ENCODE results near the gene UBL3. TPM values are rescaled to one million over a fixed set of nuclear protein-coding genes. Genes with fewer than 3 reads are reported as not detected.

The UBL3 gene
- total and polyA plus RNA-seq, 3 donors from 2014 or later = 35.0 to 42.4 (median 41.6) TPM

- Histone ChIP-seq H3K27me3 (no peaks in the 10 kb centered on the region), H3K36me3 (ENCODE audit: low read depth, missing control alignments) (no peaks in the 10 kb centered on the region), H3K4me3 (no peak overlapping the region), H3K27ac (no peak overlapping the region), H3K9me3 (no peaks in the 10 kb centered on the region), H3K4me1 (no peaks in the 10 kb centered on the region)
- DNase-seq = no peak
- intact Hi-C loops (cut with DNase I; ENCODE audit: low total_unique reads) = no loop called here
- TF ChIP-seq CTCF (IDR thresholded peaks at IDR 0.05) = no peak
- no peak for TF ChIP-seq POLR2A (IDR thresholded peaks at IDR 0.05)
- WGBS, 2 donors = 78 to 85% methylated on average over 9 of the region's 9 CpGs
Measured at GRCh38 chr13:29758531-29759114, 91.8 kb downstream of the UBL3 start.

GRCh38 chr13:29756506-29756905 is 93.9 kb downstream of the UBL3 start:
- H3K4me1 ChIP-seq = no peaks in the 10 kb centered on the region
- H3K4me3 ChIP-seq = no peak overlapping the region
- no peaks in the 10 kb centered on the region for H3K9me3 ChIP-seq
- no peaks in the 10 kb centered on the region for H3K27me3 ChIP-seq
- TF ChIP-seq POLR2A (IDR thresholded peaks at IDR 0.05) (no peak), CTCF (IDR thresholded peaks at IDR 0.05) (no peak)
- intact Hi-C loops (cut with DNase I; ENCODE audit: low total_unique reads) = no loop called here
- no peaks in the 10 kb centered on the region for H3K36me3 ChIP-seq (ENCODE audit: low read depth, missing control alignments)
- DNase-seq = no peak
- 90 to 94% methylated on average over 2 of the region's 2 CpGs for WGBS, 2 donors
- H3K27ac ChIP-seq = no peak overlapping the region

- H3K27ac ChIP-seq = no peak overlapping the region
- no peaks in the 10 kb centered on the region for H3K9me3 ChIP-seq
- intact Hi-C loops (cut with DNase I; ENCODE audit: low total_unique reads) = no loop called here
- H3K4me3 ChIP-seq = no peak overlapping the region
- 90 to 95% methylated on average over 4 of the region's 4 CpGs for WGBS, 2 donors
- H3K4me1 ChIP-seq = no peaks in the 10 kb centered on the region
- no peaks in the 10 kb centered on the region for H3K27me3 ChIP-seq
- no peak for DNase-seq
- no peaks in the 10 kb centered on the region for H3K36me3 ChIP-seq (ENCODE audit: low read depth, missing control alignments)
- TF ChIP-seq CTCF (IDR thresholded peaks at IDR 0.05) = no peak
- TF ChIP-seq POLR2A (IDR thresholded peaks at IDR 0.05) = no peak
Measured at GRCh38 chr13:29754473-29754806, 96.0 kb downstream of the UBL3 start.

GRCh38 chr13:29753618-29754472 is 96.6 kb downstream of the UBL3 start:
- Histone ChIP-seq H3K36me3 (ENCODE audit: low read depth, missing control alignments) (no peaks in the 10 kb centered on the region), H3K9me3 (no peaks in the 10 kb centered on the region), H3K27me3 (no peaks in the 10 kb centered on the region), H3K4me1 (no peaks in the 10 kb centered on the region), H3K27ac (no peak overlapping the region), H3K4me3 (no peak overlapping the region)
- DNase-seq = no peak
- 74 to 86% methylated on average over 10 of the region's 10 CpGs for WGBS, 2 donors
- TF ChIP-seq CTCF (IDR thresholded peaks at IDR 0.05) (no peak), POLR2A (IDR thresholded peaks at IDR 0.05) (no peak)
- intact Hi-C loops (cut with DNase I; ENCODE audit: low total_unique reads) = no loop called here
